ENCODE measurements around the gene NAV2.

GRCh38 chr11:20000022-20000350 is 287.3 kb downstream of the NAV2 start:
- TF ChIP-seq CTCF (IDR thresholded peaks at IDR 0.05): no peak
- TF ChIP-seq POLR2A (IDR thresholded peaks at IDR 0.05): no peak

Data from body of pancreas (tissue), 4 donors.